ENCODE data around the gene AOPEP.

The AOPEP gene

GRCh38 chr9:95040106-95040505 is 313.6 kb downstream of the AOPEP start:
- no peak overlapping the region for H3K4me3 ChIP-seq (ENCODE audit: low read depth, low read length)
- no peak for TF ChIP-seq CTCF (IDR thresholded peaks at IDR 0.05; ENCODE audit: borderline replicate concordance, insufficient read depth, low read depth, low read length)

- H3K4me3 ChIP-seq (ENCODE audit: low read depth, low read length) = no peak overlapping the region
- no peak for TF ChIP-seq CTCF (IDR thresholded peaks at IDR 0.05; ENCODE audit: borderline replicate concordance, insufficient read depth, low read depth, low read length)
Observed at GRCh38 chr9:95043826-95044225, 317.3 kb downstream of the AOPEP start.

GRCh38 chr9:95044731-95045508 is 318.4 kb downstream of the AOPEP start:
- no peak overlapping the region for H3K4me3 ChIP-seq (ENCODE audit: low read depth, low read length)
- no peak for TF ChIP-seq CTCF (IDR thresholded peaks at IDR 0.05; ENCODE audit: borderline replicate concordance, insufficient read depth, low read depth, low read length)

GRCh38 chr9:95045751-95046150 is 319.3 kb downstream of the AOPEP start:
- no peak overlapping the region for H3K4me3 ChIP-seq (ENCODE audit: low read depth, low read length)

GRCh38 chr9:95047452-95048224 is 321.1 kb downstream of the AOPEP start:
- no peak overlapping the region for H3K4me3 ChIP-seq (ENCODE audit: low read depth, low read length)

More at GRCh38 chr9:95045751-95046150, 319.3 kb downstream of the AOPEP start:
- no peak for TF ChIP-seq CTCF (IDR thresholded peaks at IDR 0.05; ENCODE audit: borderline replicate concordance, insufficient read depth, low read depth, low read length)

GRCh38 chr9:95048225-95049087 is 322.0 kb downstream of the AOPEP start:
- H3K4me3 ChIP-seq (ENCODE audit: low read depth, low read length) = peak overlapping the region; percentile 62
- no peak for TF ChIP-seq CTCF (IDR thresholded peaks at IDR 0.05; ENCODE audit: borderline replicate concordance, insufficient read depth, low read depth, low read length)

More at GRCh38 chr9:95047452-95048224, 321.1 kb downstream of the AOPEP start:
- no peak for TF ChIP-seq CTCF (IDR thresholded peaks at IDR 0.05; ENCODE audit: borderline replicate concordance, insufficient read depth, low read depth, low read length)

Measured in GM12875 (cell line).